OCI-LY1 (cell line): ENCODE results near the gene PTPRA.

ENCODE experiments used
- CTCF ChIP-seq: fragments of 200-600 bp; sonication (generic), shearing (Covaris generic); IDR thresholded peaks from 2 replicates; pipeline ENCODE4 v1.5.1; 2017; ENCODE audit warnings: mild to moderate bottlenecking, antibody characterized with exemption, low read length, moderate library complexity, mixed read lengths
- EZH2 ChIP-seq: fragments of 200-600 bp; sonication (generic), shearing (Covaris generic); IDR thresholded peaks from 2 replicates; pipeline ENCODE4 v1.8.0; 2017; ENCODE audit warnings: borderline replicate concordance, mixed run types, mild to moderate bottlenecking, antibody characterized with exemption, low read length, moderate library complexity, mixed read lengths

GRCh38 chr20:2937902-2938301, 64.6 kb downstream of the PTPRA start:
- TF ChIP-seq CTCF (no peak), EZH2 (no peak)
